Measurements from ENCODE around the gene THOC2.
"Not testable (repeated sequence)": the region's sequence is repeated elsewhere in the genome, so short reads cannot be mapped to it uniquely, and the experiment has no call there.

The THOC2 gene

DNA sequence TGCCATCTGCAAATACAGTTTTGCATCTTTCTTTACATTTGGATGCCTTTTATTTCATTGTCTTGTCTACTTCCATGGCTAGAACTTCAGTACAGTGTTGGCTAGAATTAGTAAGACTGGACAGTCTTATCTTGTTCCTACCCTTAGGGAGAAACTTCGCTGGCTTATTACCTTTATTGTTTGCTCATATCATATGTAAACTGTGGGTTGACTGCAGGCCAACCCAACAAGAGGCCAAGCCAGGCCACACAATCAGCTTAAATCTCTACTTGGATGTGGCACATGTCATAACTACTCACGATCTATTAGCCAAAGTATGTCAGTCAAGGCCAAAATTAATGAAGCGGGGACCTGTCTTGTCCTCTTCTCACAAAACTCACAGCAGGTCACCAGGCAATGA is 144.1 kb downstream of the THOC2 start:
- DNase-seq (ENCODE audit: low read depth, low spot score): no peak

DNA sequence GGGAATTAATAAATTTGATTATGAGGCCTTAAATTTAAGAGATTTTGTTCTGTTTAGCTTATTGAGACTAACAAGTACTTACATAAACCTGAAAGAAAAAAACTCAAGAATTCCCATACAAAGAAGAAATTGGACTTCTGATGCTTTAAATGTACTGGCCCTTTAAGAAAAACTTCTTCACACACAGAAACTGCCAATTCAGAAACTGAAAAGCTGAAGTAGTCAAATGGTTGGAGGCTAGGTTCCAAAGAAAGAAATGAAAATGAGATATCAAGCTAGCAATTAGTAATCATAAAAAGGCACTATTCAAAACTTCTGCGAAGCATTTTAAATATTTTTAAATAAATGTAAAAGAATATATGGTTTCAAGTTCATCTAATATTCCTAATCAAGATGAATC is 151.3 kb downstream of the THOC2 start:
- DNase-seq (ENCODE audit: low read depth, low spot score): no peak

DNA sequence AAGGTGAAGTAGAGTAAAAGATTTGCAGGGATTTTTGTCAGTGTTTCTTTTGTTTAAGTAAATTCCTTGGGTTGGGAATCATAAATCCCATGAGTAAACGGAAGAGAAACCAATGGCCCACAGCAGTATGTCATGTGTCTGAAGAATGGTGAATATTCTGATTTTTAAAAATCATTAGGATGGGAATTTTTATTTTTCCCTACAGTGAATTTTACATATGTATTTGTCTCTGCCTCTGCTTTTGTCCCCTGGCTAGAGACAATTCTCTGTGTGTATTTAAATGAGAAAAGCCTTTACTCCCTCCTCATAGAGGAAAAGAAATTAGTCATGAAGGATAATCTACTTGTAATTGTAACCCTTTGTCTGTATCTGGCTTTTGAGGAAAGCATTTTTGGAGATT is 152.1 kb downstream of the THOC2 start:
- no peak for DNase-seq (ENCODE audit: low read depth, low spot score)

DNA sequence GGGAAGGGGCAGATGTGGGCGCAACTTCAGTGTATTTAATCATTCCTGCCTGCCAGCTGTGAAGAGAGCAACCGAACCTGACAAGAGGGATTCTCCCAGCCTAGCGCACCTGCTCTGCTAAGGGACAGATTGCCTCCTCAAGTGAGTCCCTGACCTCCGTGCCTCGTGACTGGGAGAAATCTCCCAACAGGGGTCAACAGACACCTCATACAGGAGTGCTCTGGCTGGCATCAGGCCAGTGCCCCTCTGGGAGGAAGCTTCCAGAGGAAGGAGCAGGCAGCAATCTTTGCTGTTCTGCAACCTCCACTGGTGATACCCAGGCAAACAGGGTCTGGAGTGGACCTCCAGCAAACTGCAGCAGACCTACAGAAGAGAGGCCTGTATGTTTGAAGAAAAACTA is 158.8 kb downstream of the THOC2 start:
- not testable (repeated sequence) for DNase-seq (ENCODE audit: low read depth, low spot score)

DNA sequence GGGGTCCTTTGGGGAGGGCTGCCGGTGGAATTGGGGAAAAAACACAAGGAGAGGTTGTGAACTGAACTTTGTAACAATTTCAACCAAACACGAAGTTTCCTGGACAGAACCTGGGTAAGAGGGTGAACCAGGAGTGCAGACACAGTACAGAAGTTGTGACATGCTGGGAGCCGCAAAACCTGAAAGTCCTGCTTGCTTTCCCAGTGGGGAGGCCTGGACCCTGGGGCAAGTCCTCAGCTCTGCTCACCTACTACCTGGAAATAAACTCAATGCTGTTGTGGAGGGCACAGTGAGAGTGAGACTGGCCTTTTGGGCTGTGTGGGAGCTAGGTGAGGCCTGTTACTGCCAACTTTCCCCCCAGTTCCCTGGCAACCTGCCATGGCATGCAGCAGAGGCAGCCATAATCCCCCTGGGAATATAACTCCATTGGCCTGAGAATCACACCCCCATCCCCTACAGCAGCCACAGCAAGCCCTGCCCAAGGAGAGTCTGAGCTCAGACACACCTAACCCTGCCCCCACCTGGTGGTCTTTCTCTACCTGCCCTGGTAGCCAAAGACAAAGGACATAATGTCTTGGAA is 162.8 kb downstream of the THOC2 start:
- DNase-seq (ENCODE audit: low read depth, low spot score): no peak

DNA sequence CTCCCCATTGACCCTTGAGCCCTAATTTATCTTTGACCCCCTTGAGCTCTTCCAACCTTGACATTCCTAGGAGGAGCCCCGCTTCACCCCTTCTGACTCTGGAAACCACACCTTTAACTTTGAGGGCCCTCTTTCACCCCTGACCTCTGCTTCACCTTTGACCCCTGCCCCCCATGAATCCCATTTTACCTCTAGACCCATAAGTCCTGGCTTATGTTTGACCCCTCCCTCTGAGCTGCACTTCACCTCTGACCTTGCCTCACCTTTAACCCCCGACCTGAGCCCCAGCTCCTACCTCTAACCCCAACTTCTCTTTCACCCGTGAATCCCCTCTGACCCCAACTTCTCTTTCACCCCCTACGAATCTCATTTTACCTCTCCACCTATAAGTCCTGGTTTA is 169.7 kb downstream of the THOC2 start:
- no peak for DNase-seq (ENCODE audit: low read depth, low spot score)

DNA sequence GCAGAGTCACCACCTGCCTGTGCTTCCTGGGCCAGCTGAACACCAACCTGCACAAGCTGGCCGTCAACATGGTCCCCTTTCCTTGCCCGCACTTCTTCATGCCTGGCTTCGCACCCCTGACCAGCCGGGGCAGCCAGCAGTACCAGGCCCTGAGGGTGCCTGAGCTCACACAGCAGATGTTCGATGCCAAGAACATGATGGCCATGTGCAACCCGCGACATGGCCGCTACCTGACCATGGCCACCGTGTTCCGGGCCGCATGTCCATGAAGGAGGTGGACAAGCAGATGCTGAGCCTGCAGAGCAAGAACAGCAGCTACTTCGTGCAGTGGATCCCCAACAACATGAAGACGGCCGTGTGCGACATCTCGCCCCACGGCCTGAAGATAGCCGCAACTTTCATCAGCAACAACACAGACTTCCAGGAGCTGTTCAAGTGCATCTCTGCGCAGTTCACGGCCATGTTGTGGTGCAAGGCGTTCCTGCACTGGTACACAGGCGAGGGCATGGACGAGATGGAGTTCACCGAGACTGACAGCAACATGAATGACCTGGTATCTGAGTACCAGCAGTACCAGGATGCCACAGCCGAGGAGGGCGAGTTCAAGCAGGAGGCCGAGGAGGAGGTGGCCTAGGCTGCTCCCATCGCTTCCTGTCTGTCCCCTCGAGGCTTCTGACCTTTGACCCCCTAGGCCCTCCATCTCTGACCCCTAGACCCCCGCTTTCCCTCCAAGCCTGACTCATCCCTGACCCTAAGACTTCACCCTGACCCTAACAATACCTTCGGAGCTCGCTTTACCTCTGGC is 170.3 kb downstream of the THOC2 start:
- DNase-seq (ENCODE audit: low read depth, low spot score): no peak

DNA sequence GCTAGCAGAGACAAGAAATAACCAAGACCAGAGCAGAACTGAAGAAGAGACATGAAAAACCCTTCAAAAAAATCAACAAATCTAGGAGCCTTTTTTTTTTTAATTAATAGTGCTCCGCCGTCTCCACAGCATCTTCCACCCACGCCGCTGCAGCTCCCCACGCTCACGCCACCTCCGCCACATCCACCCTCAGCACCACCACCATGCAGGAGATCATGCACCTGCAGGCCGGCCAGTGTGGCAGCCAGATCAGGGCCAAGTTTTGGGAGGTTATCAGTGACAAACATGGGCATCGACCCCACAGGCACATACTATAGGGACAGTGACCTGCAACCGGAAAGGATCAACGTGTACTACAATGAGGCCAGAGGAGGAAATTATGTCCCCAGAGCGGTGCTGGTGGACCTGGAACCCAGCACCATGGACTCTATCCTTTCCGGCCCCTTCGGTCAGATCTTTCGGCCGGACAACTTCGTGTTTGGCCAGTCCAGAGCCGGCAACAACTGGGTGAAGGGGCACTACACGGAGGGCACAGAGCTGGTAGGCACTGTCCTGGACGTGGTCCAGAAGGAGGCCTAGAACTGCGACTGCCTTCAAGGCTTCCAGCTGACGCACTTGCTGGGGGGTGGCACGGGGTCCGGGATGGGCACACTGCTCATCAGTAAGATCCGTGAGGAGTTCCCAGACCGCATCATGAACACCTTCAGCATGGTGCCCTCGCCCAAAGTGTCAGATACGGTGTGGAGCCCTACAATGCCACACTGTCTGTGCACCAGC is 171.2 kb downstream of the THOC2 start:
- DNase-seq (ENCODE audit: low read depth, low spot score): no peak

DNA sequence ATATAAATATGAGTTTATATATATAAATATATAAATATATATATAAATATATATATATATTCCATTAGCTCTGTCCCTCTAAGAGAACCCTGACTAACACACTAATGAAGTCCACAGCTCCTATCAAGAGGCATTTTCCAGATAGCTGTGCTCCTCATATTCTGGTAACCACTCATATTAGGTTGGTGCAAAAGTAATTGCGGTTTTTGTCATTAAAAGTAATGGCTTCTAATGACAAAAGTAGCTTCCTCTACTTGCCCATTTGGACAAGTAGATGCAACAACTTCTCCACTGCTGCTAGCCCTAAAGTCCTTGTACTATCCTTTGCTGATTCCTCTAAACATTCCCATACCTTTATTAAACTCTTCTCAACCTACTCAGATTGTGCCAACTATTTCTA is 182.0 kb downstream of the THOC2 start:
- DNase-seq (ENCODE audit: low read depth, low spot score): no peak
